NCI-H2029 treated with DMSO at 0.1 percent for 48 hours (cell line): ENCODE data around the gene UBA5.
"Not testable (repeated sequence)": the region's sequence is repeated elsewhere in the genome, so short reads cannot be mapped to it uniquely, and the experiment has no call there.

Source experiments
- DNase-seq: peaks from one replicate; lab custom pipeline; 2025; lab: John Stamatoyannopoulos, UW

UBA5 gene

GRCh38 chr3:132660052-132660810 is at the start of gene UBA5:
Gene UBA5, plus strand, starts transcription at chr3:132660329. Its CDS starts 209 bp downstream, at chr3:132660538.
- DNase-seq = no peak

- not testable (repeated sequence) for DNase-seq
These were observed 44.8 kb upstream of the UBA5 start for GRCh38 chr3:132615301-132615700.

GRCh38 chr3:132615881-132616280 is 44.2 kb upstream of the UBA5 start:
- DNase-seq = no peak

- DNase-seq = no peak
These were observed 43.3 kb upstream of the UBA5 start for GRCh38 chr3:132616780-132617179.

GRCh38 chr3:132622148-132622547 is 38.0 kb upstream of the UBA5 start:
- no peak for DNase-seq

- DNase-seq = no peak
These were observed 37.4 kb upstream of the UBA5 start for GRCh38 chr3:132622761-132623160.

- DNase-seq = no peak
These were observed 36.5 kb upstream of the UBA5 start for GRCh38 chr3:132623646-132624045.

- DNase-seq = no peak
These were observed 35.3 kb upstream of the UBA5 start for GRCh38 chr3:132624790-132625189.

GRCh38 chr3:132625613-132626012 is 34.5 kb upstream of the UBA5 start:
- DNase-seq = no peak

- DNase-seq = no peak
These were observed 33.2 kb upstream of the UBA5 start for GRCh38 chr3:132626955-132627354.

- no peak for DNase-seq
These were observed 32.0 kb upstream of the UBA5 start for GRCh38 chr3:132628157-132628556.

GRCh38 chr3:132629928-132630327 is 30.2 kb upstream of the UBA5 start:
- DNase-seq = no peak

- DNase-seq = no peak
These were observed 29.5 kb upstream of the UBA5 start for GRCh38 chr3:132630612-132631011.

- DNase-seq = no peak
These were observed 25.1 kb upstream of the UBA5 start for GRCh38 chr3:132635052-132635451.

GRCh38 chr3:132637590-132637989 is 22.5 kb upstream of the UBA5 start:
- no peak for DNase-seq

GRCh38 chr3:132638706-132639105 is 21.4 kb upstream of the UBA5 start:
- no peak for DNase-seq

GRCh38 chr3:132641427-132641826 is 18.7 kb upstream of the UBA5 start:
- DNase-seq = not testable (repeated sequence)

- peak; percentile 65 for DNase-seq
These were observed 18.1 kb upstream of the UBA5 start for GRCh38 chr3:132641837-132642538.

- DNase-seq = no peak
These were observed 17.6 kb upstream of the UBA5 start for GRCh38 chr3:132642539-132642847.

GRCh38 chr3:132643366-132643765 is 16.8 kb upstream of the UBA5 start:
- DNase-seq = no peak

GRCh38 chr3:132645058-132645457 is 15.1 kb upstream of the UBA5 start:
- no peak for DNase-seq

- DNase-seq = no peak
These were observed 10.0 kb upstream of the UBA5 start for GRCh38 chr3:132650153-132650552.

GRCh38 chr3:132652640-132653270 is 7.4 kb upstream of the UBA5 start:
- DNase-seq = no peak
